Ovary (tissue), 9 donors: ENCODE data around the gene TNFSF13. TPM values are rescaled to one million over a fixed set of nuclear protein-coding genes. Genes with fewer than 3 reads are reported as not detected.

Source experiments
- DNase-seq, 5 donors: peaks; one replicate each; pipeline ENCODE4 v3.0.0-alpha.2; 2019 to 2020
- H3K27ac ChIP-seq, 2 donors: fragments of 200-600 bp; one replicate each; pipeline versions ENCODE4 v1.5.1 to v1.8.0; 2019 to 2022
- H3K27me3 ChIP-seq: fragments of 200-600 bp; one replicate; pipeline ENCODE4 v1.8.0; 2022
- H3K36me3 ChIP-seq: fragments of 200-600 bp; sonication (generic); one replicate; pipeline ENCODE4 v1.5.1; 2019
- H3K4me1 ChIP-seq: one replicate; pipeline ENCODE4 v1.8.1; 2013; ENCODE audit warnings: mild to moderate bottlenecking, moderate library complexity; ENCODE audit not compliant: insufficient read depth
- H3K4me3 ChIP-seq: fragments of 200-600 bp; sonication (generic); one replicate; pipeline ENCODE4 v1.5.1; 2017
- H3K9me3 ChIP-seq, 2 donors: fragments of 200-600 bp in 1 of 2; sonication (generic) in 1 of 2; one replicate each; pipeline versions ENCODE4 v1.5.1 to v1.8.1; 2013 to 2019; ENCODE audit warnings: mild to moderate bottlenecking in 1 of 2, moderate library complexity in 1 of 2
- CTCF ChIP-seq, 3 donors: fragments of 450-650 bp in 2 of 3; fragments of 200-600 bp in 1 of 3; IDR thresholded peaks; one replicate each; pipeline versions ENCODE4 v1.5.1 to v1.8.0; 2016 to 2022; ENCODE audit warnings: antibody characterized with exemption in 3 of 3, mild to moderate bottlenecking in 1 of 3
- EP300 ChIP-seq: sonication (generic); formaldehyde crosslinking; IDR thresholded peaks from one replicate; pipeline ENCODE4 v1.6.1; 2017; ENCODE audit warnings: antibody characterized with exemption
- POLR2A ChIP-seq: fragments of 450-650 bp; IDR thresholded peaks from one replicate; pipeline ENCODE4 v1.6.1; 2017; ENCODE audit warnings: antibody characterized with exemption, mild to moderate bottlenecking, moderate library complexity
- WGBS, 3 donors: extraction: QIAGEN DNeasy Blood & Tissue Kit in 1 of 3; methylation state at CpG; one replicate each; pipeline versions ENCODE4 v1.1.5 to v1.1.7; 2013 to 2017; 5-methylcytosine and 5-hydroxymethylcytosine counted together
- intact Hi-C, 4 donors: fragments of 100-400 bp; cut with DNase I; formaldehyde crosslinking; loops; one replicate each; pipeline versions ENCODE4 v1.11.0 to v1.15.1; 2022 to 2023
- polyA plus RNA-seq, 2 donors: library from polyadenylated mRNA; stranded (reverse); fragments of 200-250 nt in 1 of 2; fragments of 350-450 nt in 1 of 2; fragmentation: Illumina TruSeq in 1 of 2; extraction: RNeasy Lipid Tissue Mini Kit (QIAGEN cat#74804) in 1 of 2; gene quantifications; one replicate each; pipeline ENCODE4 v1.2.3, GENCODE V29; 2013 to 2014
- total RNA-seq, 7 donors: library from RNA; depleted of rRNA in 2 of 7; stranded (reverse); fragments of >200 nt in 2 of 7; fragmentation: NEBNext Ultra II Directional in 3 of 7; extraction: Animal tissue kit (Norgen Biotek cat#: 25700) in 3 of 7; gene quantifications; one replicate each; pipeline versions ENCODE4 v1.1.0 to v1.2.4, GENCODE V29; 2016 to 2023
- donor health status: DM: no; HTN: no; CAD: no; lungs with moderate emphysema.
- donor health status: DM: no; HTN: no; CAD: no.
- donor health status: Bipolar disorder and iron deficiency.
- donor health status: DM: yes; HTN: yes; CAD: no.
- donor health status: DM: no; HTN: no; CAD: no.
- donor health status: DM: yes; HTN: yes; CAD: no.

The TNFSF13 gene
- total and polyA plus RNA-seq, 9 donors: 10.4 to 38.8 (median 21.7) TPM

- Histone ChIP-seq H3K4me1 (peaks cover 3% of the 10 kb centered on the region), H3K27me3 (no peaks in the 10 kb centered on the region), H3K4me3 (peak within 1 kb of the TSS; percentile 67), H3K9me3 (no peaks in the 10 kb centered on the region), H3K36me3 (no peaks in the 10 kb centered on the region), H3K27ac (peak within 1 kb of the TSS; percentile 12 to 42)
- intact Hi-C loops: loop anchor here in 1 of 4 donors (10.0 kb wide), 1 partner anchor 75 kb away; no protein-coding TSS in a partner anchor
- TF ChIP-seq CTCF (IDR thresholded peaks at IDR 0.05): no peak
- TF ChIP-seq EP300: no peak
- TF ChIP-seq POLR2A: no peak
- DNase-seq: no peak
- WGBS, 3 donors: 60 to 62% (median 61%) methylated on average over 23 to 24 of the region's 24 CpGs
Measured at GRCh38 chr17:7589891-7590691, 31.5 kb downstream of the TNFSF13 start, which contains the start of gene SOX15. Gene SOX15 (minus strand): TSS chr17:7590094. CDS start chr17:7589676, 418 bp downstream.

GRCh38 chr17:7590743-7591142, 32.2 kb downstream of the TNFSF13 start:
- Histone ChIP-seq H3K27me3 (no peaks in the 10 kb centered on the region), H3K4me3 (no peak overlapping the region), H3K4me1 (peaks cover 3% of the 10 kb centered on the region), H3K36me3 (no peaks in the 10 kb centered on the region), H3K27ac (no peak overlapping the region), H3K9me3 (no peaks in the 10 kb centered on the region)
- intact Hi-C loops: loop anchor here in 1 of 4 donors (10.0 kb wide), 1 partner anchor 76 kb away; no protein-coding TSS in a partner anchor
- 69 to 78% (median 75%) methylated on average over 4 of the region's 4 CpGs for WGBS, 3 donors
- DNase-seq: no peak
- TF ChIP-seq CTCF (IDR thresholded peaks at IDR 0.05) (no peak), POLR2A (no peak), EP300 (no peak)

- no peaks in the 10 kb centered on the region for H3K36me3 ChIP-seq
- peaks cover 3% of the 10 kb centered on the region for H3K4me1 ChIP-seq
- no peaks in the 10 kb centered on the region for H3K27me3 ChIP-seq
- WGBS, 3 donors: 82 to 89% (median 88%) methylated on average over 5 of the region's 5 CpGs
- no peaks in the 10 kb centered on the region for H3K9me3 ChIP-seq
- TF ChIP-seq EP300 (no peak), CTCF (IDR thresholded peaks at IDR 0.05) (no peak), POLR2A (no peak)
- intact Hi-C loops: loop anchor here in 1 of 4 donors (10.0 kb wide), 1 partner anchor 77 kb away; no protein-coding TSS in a partner anchor
- DNase-seq: no peak
- no peak overlapping the region for H3K4me3 ChIP-seq
- no peak overlapping the region for H3K27ac ChIP-seq
Measured at GRCh38 chr17:7591596-7591995, 33.0 kb downstream of the TNFSF13 start.

- intact Hi-C loops: loop anchor here in 1 of 4 donors (10.0 kb wide), 1 partner anchor 78 kb away; no protein-coding TSS in a partner anchor
Measured at GRCh38 chr17:7592422-7593021, 34.0 kb downstream of the TNFSF13 start.

More at GRCh38 chr17:7592422-7593021, 34.0 kb downstream of the TNFSF13 start:
- Histone ChIP-seq H3K27ac (no peak overlapping the region), H3K27me3 (no peaks in the 10 kb centered on the region), H3K9me3 (no peaks in the 10 kb centered on the region), H3K4me1 (peaks cover 3% of the 10 kb centered on the region), H3K36me3 (no peaks in the 10 kb centered on the region), H3K4me3 (no peak overlapping the region)
- no peak for TF ChIP-seq EP300
- TF ChIP-seq CTCF (IDR thresholded peaks at IDR 0.05): no peak
- TF ChIP-seq POLR2A: no peak
- WGBS, 3 donors: 85 to 89% (median 89%) methylated on average over 23 of the region's 23 CpGs
- DNase-seq: no peak
